ENCODE results near the gene RGS9.

DNA sequence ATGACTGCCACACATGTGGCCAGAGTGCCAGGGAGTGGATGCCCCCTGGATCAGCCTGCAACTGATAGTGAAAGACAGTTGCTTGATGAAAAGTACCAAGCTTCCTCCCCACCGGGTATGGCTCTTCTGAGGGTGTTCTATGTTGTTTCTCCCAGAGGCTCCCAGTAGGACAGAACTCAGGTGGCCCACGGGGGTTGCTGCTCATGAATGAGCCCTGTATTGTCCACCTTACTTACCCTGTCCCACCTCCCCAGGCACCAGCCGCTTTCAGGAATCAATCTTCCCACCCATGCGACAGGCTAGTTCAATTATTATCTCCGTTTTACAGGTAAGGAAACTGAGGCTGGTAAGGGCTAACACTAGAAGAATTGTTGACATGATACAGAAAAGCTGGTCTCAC is 34.9 kb upstream of the RGS9 start:
- TF ChIP-seq, protein P1, sequence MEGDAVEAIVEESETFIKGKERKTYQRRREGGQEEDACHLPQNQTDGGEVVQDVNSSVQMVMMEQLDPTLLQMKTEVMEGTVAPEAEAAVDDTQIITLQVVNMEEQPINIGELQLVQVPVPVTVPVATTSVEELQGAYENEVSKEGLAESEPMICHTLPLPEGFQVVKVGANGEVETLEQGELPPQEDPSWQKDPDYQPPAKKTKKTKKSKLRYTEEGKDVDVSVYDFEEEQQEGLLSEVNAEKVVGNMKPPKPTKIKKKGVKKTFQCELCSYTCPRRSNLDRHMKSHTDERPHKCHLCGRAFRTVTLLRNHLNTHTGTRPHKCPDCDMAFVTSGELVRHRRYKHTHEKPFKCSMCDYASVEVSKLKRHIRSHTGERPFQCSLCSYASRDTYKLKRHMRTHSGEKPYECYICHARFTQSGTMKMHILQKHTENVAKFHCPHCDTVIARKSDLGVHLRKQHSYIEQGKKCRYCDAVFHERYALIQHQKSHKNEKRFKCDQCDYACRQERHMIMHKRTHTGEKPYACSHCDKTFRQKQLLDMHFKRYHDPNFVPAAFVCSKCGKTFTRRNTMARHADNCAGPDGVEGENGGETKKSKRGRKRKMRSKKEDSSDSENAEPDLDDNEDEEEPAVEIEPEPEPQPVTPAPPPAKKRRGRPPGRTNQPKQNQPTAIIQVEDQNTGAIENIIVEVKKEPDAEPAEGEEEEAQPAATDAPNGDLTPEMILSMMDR (IDR thresholded peaks at IDR 0.05; ENCODE audit: insufficient read depth, low read length): no peak
- no peak for TF ChIP-seq SPI1 (IDR thresholded peaks at IDR 0.05; ENCODE audit: borderline replicate concordance, low read depth)
- TF ChIP-seq, protein P2, sequence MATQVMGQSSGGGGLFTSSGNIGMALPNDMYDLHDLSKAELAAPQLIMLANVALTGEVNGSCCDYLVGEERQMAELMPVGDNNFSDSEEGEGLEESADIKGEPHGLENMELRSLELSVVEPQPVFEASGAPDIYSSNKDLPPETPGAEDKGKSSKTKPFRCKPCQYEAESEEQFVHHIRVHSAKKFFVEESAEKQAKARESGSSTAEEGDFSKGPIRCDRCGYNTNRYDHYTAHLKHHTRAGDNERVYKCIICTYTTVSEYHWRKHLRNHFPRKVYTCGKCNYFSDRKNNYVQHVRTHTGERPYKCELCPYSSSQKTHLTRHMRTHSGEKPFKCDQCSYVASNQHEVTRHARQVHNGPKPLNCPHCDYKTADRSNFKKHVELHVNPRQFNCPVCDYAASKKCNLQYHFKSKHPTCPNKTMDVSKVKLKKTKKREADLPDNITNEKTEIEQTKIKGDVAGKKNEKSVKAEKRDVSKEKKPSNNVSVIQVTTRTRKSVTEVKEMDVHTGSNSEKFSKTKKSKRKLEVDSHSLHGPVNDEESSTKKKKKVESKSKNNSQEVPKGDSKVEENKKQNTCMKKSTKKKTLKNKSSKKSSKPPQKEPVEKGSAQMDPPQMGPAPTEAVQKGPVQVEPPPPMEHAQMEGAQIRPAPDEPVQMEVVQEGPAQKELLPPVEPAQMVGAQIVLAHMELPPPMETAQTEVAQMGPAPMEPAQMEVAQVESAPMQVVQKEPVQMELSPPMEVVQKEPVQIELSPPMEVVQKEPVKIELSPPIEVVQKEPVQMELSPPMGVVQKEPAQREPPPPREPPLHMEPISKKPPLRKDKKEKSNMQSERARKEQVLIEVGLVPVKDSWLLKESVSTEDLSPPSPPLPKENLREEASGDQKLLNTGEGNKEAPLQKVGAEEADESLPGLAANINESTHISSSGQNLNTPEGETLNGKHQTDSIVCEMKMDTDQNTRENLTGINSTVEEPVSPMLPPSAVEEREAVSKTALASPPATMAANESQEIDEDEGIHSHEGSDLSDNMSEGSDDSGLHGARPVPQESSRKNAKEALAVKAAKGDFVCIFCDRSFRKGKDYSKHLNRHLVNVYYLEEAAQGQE (IDR thresholded peaks at IDR 0.05; ENCODE audit: insufficient replicate concordance, low read depth): no peak

All from HL-60 (cell line).